Measurements from ENCODE around the gene MLPH. TPM values are rescaled to one million over a fixed set of nuclear protein-coding genes. Genes with fewer than 3 reads are reported as not detected.
A peak's percentile ranks its signal among the peaks of the same experiment; 100 is the strongest.
"Not testable (repeated sequence)": the region's sequence is repeated elsewhere in the genome, so short reads cannot be mapped to it uniquely, and the experiment has no call there.

MLPH gene
- total RNA-seq, 2 experiments from 2014 or later, result not detected

DNA sequence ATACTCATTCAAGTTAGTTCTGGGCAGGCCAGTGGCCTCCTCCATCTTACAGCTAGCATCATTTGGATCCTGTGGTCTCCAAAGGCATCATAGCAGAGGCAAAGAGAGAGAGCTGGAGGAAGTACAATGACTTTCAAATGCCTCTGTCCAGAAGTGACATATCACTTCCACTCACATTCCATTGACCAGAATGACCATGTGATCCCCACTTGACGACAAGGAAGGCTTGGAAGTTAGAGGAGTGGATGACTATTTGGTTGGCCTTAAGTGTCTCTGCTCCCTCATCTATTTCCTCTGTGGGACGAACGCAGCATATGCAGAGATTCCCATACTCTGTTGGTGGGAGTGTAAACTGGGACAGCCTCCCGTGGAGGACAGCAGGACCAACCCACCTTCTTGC, 27.8 kb upstream of the MLPH start:
- CTCF ChIA-PET, result interaction anchor here (0.9 to 2.2 kb wide), 3 partner anchors 11 to 38 kb away, joined by 3 to 12 read pairs (median 7); no protein-coding TSS in a partner anchor
- H3K9me3 Mint-ChIP-seq, result peaks cover 6% of the 10 kb centered on the region
- no peaks in the 10 kb centered on the region for H3K36me3 Mint-ChIP-seq
- H3K4me1 Mint-ChIP-seq (ENCODE audit: low read depth), result peaks cover 12% of the 10 kb centered on the region
- POLR2A ChIA-PET, result interaction anchor here (1.2 kb wide), 1 partner anchor 26 kb away, joined by 3 read pairs; no protein-coding TSS in a partner anchor
- H3K4me3 Mint-ChIP-seq, result no peak overlapping the region
- intact Hi-C loops (cut with micrococcal nuclease), result no loop called here
- no peak for DNase-seq
- H3K27ac Mint-ChIP-seq, result no peak overlapping the region
- no peaks in the 10 kb centered on the region for H3K27me3 Mint-ChIP-seq

- POLR2A ChIA-PET, result interaction anchor here (1.2 kb wide), 1 partner anchor 27 kb away, joined by 3 read pairs; no protein-coding TSS in a partner anchor
- Mint-ChIP-seq H3K27me3 (no peaks in the 10 kb centered on the region), H3K27ac (no peak overlapping the region), H3K36me3 (no peaks in the 10 kb centered on the region), H3K4me3 (no peak overlapping the region), H3K9me3 (peaks cover 5% of the 10 kb centered on the region), H3K4me1 (ENCODE audit: low read depth) (peaks cover 12% of the 10 kb centered on the region)
- no peak for DNase-seq
- intact Hi-C loops (cut with micrococcal nuclease), result no loop called here
- CTCF ChIA-PET, result interaction anchor here (2.2 kb wide), 1 partner anchor 38 kb away, joined by 12 read pairs; no protein-coding TSS in a partner anchor
Observed at GRCh38 chr2:237459741-237460174, 27.3 kb upstream of the MLPH start.

DNA sequence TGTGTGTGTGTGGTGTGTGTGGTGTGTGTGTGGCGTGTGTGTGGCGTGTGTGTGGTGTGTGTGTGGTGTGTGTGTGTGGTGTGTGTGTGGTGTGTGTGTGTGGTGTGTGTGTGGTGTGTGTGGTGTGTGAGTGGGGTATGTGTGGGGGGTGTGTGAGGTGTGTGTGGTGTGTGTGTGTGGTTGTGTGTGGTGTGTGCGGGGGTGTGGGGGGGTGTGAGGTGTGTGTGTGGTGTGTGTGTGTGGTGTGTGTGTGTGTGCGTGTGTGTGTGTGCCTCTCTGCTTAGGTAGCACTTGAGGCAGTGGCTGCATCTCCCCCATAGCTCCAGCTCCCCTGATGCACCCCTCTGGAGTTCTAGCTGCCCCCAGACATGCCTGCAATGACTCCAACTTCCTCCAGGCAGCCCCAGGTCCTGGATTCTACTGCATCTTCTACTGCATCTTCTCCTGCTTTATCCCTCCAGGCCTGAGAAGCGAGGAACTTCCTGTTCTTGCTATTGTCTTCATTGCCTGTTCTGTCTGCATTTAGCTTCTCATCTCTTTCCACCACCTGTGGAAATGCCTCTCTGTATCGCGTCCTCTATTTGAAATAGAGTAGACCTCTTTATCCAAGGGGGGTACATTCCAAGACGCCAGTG, 22.2 kb upstream of the MLPH start:
- no peak for DNase-seq
- H3K4me1 Mint-ChIP-seq (ENCODE audit: low read depth), result no peaks in the 10 kb centered on the region
- H3K9me3 Mint-ChIP-seq, result peaks cover 2% of the 10 kb centered on the region
- no peak overlapping the region for H3K27ac Mint-ChIP-seq
- intact Hi-C loops (cut with micrococcal nuclease), result no loop called here
- H3K36me3 Mint-ChIP-seq, result no peaks in the 10 kb centered on the region
- H3K4me3 Mint-ChIP-seq, result no peak overlapping the region
- no peaks in the 10 kb centered on the region for H3K27me3 Mint-ChIP-seq
- ChIA-PET POLR2A (no interaction called here), CTCF (interaction anchor here (1.7 kb wide), 1 partner anchor 43 kb away, joined by 7 read pairs; no protein-coding TSS in a partner anchor)

DNA sequence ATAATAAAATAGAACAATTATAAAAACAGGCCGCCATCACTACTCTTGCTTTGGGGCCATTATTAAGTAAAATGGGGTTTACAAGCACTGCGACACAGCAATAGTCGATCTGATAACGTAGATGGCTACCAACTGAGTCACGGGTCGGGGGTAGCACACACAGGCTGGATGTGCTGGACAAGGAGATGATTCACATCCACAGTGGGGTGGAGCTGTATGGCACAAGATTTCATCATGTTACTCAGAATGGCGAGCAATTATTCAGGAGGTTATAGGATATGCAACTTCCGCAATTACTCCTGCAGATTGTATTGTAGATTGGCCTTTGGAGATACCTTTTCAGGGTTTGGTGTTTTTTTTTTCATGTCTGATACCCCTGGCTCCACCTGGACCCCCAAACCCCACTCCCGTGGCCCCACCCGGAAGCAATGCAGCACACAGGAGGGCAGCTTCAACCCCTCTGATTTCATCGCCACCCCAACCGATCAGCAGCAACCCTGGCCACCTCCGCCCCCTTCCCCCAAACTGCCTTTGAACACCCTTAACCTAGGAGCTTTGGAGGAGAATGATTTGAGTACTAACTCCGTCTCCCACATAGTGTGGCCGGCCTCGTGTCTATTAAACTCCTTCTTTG, 21.4 kb upstream of the MLPH start:
- Mint-ChIP-seq H3K36me3 (no peaks in the 10 kb centered on the region), H3K9me3 (peaks cover 2% of the 10 kb centered on the region), H3K27ac (no peak overlapping the region), H3K4me1 (ENCODE audit: low read depth) (no peaks in the 10 kb centered on the region), H3K4me3 (no peak overlapping the region), H3K27me3 (no peaks in the 10 kb centered on the region)
- no peak for DNase-seq
- CTCF ChIA-PET, result interaction anchor here (1.3 to 1.7 kb wide), 2 partner anchors 10 to 44 kb away, joined by 4 to 7 read pairs; no protein-coding TSS in a partner anchor
- POLR2A ChIA-PET, result no interaction called here
- intact Hi-C loops (cut with micrococcal nuclease), result no loop called here

DNA sequence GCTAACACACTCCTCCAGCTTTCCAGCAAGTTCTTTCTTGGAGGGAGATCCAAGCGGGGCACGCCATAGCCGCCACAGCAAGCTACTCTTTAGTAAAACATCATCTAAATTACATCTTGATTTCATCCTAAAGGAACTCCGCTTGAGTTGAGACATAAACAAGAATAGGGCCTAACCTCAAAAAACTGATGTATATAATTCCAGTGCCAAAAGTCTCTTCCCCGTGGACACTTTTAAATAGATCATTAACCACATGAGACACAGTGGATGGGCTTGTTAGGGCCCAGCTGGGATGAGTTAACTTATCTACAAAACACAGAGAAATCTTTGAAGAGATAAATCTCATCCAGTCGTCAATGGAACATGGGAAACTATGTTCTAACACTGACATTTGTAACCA, 20.8 kb upstream of the MLPH start:
- Mint-ChIP-seq H3K36me3 (no peaks in the 10 kb centered on the region), H3K9me3 (peaks cover 2% of the 10 kb centered on the region), H3K4me3 (no peak overlapping the region), H3K27ac (no peak overlapping the region), H3K27me3 (no peaks in the 10 kb centered on the region), H3K4me1 (ENCODE audit: low read depth) (no peaks in the 10 kb centered on the region)
- DNase-seq, result no peak
- CTCF ChIA-PET, result interaction anchor here (0.5 to 1.7 kb wide), 3 partner anchors 9 to 312 kb away, joined by 3 to 7 read pairs (median 4); no protein-coding TSS in a partner anchor
- intact Hi-C loops (cut with micrococcal nuclease), result no loop called here
- POLR2A ChIA-PET, result no interaction called here

GRCh38 chr2:237467447-237468179, 19.4 kb upstream of the MLPH start:
- no peak overlapping the region for H3K27ac Mint-ChIP-seq
- H3K4me3 Mint-ChIP-seq, result no peak overlapping the region
- H3K27me3 Mint-ChIP-seq, result no peaks in the 10 kb centered on the region
- no peak for DNase-seq
- ChIA-PET POLR2A (no interaction called here), CTCF (interaction anchor here (1.1 to 4.6 kb wide), 2 partner anchors 9 to 48 kb away, joined by 3 to 80 read pairs; no protein-coding TSS in a partner anchor)
- peaks cover 2% of the 10 kb centered on the region for H3K9me3 Mint-ChIP-seq
- no peaks in the 10 kb centered on the region for H3K36me3 Mint-ChIP-seq
- intact Hi-C loops (cut with micrococcal nuclease), result no loop called here
- no peaks in the 10 kb centered on the region for H3K4me1 Mint-ChIP-seq (ENCODE audit: low read depth)

DNA sequence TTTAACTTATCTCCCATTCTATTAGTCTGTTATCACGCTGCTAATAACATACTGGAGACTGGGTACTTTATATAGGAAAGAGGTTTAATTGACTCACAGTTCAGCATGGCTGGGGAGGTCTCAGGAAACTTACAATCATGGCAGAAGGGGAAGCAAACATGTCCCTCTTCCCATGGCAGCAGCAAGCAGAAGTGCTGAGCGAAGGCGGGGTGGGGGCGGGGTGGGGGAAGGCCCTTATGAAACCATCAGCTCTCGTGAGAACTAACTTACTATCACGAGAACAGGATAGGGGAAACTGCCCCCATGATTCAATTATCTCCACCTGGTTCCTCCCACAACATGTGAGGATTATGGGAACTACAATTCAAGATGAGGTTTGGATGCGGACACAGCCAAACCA, 17.6 kb upstream of the MLPH start:
- intact Hi-C loops (cut with micrococcal nuclease); DNase-seq; H3K9me3 Mint-ChIP-seq; H3K27me3 Mint-ChIP-seq; H3K36me3 Mint-ChIP-seq; H3K4me3 Mint-ChIP-seq; H3K27ac Mint-ChIP-seq; H3K4me1 Mint-ChIP-seq (ENCODE audit: low read depth): not testable (repeated sequence)
- CTCF ChIA-PET, result interaction anchor here (0.8 to 4.6 kb wide), 6 partner anchors 11 to 103 kb away, joined by 3 to 80 read pairs (median 6); no protein-coding TSS in a partner anchor
- POLR2A ChIA-PET, result interaction anchor here (1.1 kb wide), 1 partner anchor 35 kb away, joined by 3 read pairs; no protein-coding TSS in a partner anchor

DNA sequence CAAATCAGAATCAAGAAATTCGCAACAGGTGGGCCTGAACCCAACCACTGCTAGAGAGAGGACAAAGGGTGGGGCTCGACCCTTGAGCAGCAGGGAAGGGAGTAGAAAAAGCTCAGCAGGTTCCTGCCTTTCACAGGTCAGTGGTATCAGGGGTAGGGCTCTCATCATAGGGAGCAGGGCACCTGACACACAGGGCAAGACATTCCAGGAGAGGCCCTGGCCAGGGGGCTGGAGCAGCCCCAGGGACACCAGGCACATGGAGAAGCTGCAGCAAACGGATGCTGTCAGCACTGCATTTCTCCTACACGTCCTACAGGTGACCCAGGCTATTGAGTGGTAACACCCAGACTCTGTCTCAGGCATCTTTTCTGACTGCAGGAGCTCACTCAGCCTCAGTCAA, 17.2 kb upstream of the MLPH start:
- H3K4me3 Mint-ChIP-seq, result no peak overlapping the region
- H3K27me3 Mint-ChIP-seq, result no peaks in the 10 kb centered on the region
- H3K4me1 Mint-ChIP-seq (ENCODE audit: low read depth), result peaks cover 5% of the 10 kb centered on the region
- no peaks in the 10 kb centered on the region for H3K9me3 Mint-ChIP-seq
- POLR2A ChIA-PET, result interaction anchor here (1.1 kb wide), 1 partner anchor 35 kb away, joined by 3 read pairs; no protein-coding TSS in a partner anchor
- DNase-seq, result no peak
- no peaks in the 10 kb centered on the region for H3K36me3 Mint-ChIP-seq
- no peak overlapping the region for H3K27ac Mint-ChIP-seq
- intact Hi-C loops (cut with micrococcal nuclease), result no loop called here
- CTCF ChIA-PET, result interaction anchor here (0.8 to 4.6 kb wide), 7 partner anchors 11 to 102 kb away, joined by 3 to 80 read pairs (median 6); no protein-coding TSS in a partner anchor

DNA sequence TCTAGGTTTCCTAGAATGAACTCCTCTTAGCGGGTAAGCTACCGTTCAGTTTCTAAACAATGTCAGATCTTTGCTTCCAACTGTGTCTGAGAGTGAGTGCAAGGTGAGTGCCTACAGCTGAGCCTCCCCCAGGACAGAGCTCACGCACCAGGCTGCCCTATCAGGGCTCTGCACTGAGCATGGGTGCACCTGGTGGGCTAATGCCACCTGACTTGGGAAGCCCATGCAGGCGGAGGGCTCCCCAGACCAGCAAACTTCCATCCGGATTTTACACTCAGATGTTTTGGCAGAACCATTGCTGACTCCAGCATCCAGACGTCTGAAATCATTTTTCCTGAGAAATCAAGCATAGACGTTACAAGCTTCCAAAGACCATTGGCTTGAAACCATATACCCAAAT, 16.1 kb upstream of the MLPH start:
- Mint-ChIP-seq H3K9me3 (no peaks in the 10 kb centered on the region), H3K27me3 (peaks cover 1% of the 10 kb centered on the region), H3K36me3 (no peaks in the 10 kb centered on the region), H3K4me3 (no peak overlapping the region), H3K4me1 (ENCODE audit: low read depth) (peaks cover 6% of the 10 kb centered on the region), H3K27ac (no peak overlapping the region)
- no peak for DNase-seq
- ChIA-PET POLR2A (no interaction called here), CTCF (interaction anchor here (1.0 to 4.6 kb wide), 15 partner anchors 12 to 349 kb away, joined by 3 to 80 read pairs (median 6); no protein-coding TSS in a partner anchor)
- intact Hi-C loops (cut with micrococcal nuclease), result no loop called here

- Mint-ChIP-seq H3K27me3 (peaks cover 6% of the 10 kb centered on the region), H3K36me3 (no peaks in the 10 kb centered on the region), H3K4me3 (no peak overlapping the region), H3K4me1 (ENCODE audit: low read depth) (peaks cover 10% of the 10 kb centered on the region), H3K9me3 (no peaks in the 10 kb centered on the region), H3K27ac (no peak overlapping the region)
- ChIA-PET CTCF (interaction anchor here (1.0 to 4.6 kb wide), 14 partner anchors 13 to 350 kb away, joined by 3 to 80 read pairs (median 6); no protein-coding TSS in a partner anchor), POLR2A (no interaction called here)
- intact Hi-C loops (cut with micrococcal nuclease), result no loop called here
- peak; percentile 49 for DNase-seq
Observed at GRCh38 chr2:237471438-237472186, 15.4 kb upstream of the MLPH start.

- no peaks in the 10 kb centered on the region for H3K9me3 Mint-ChIP-seq
- H3K27me3 Mint-ChIP-seq, result peaks cover 9% of the 10 kb centered on the region
- POLR2A ChIA-PET, result no interaction called here
- H3K4me3 Mint-ChIP-seq, result no peak overlapping the region
- peaks cover 10% of the 10 kb centered on the region for H3K4me1 Mint-ChIP-seq (ENCODE audit: low read depth)
- intact Hi-C loops (cut with micrococcal nuclease), result no loop called here
- no peaks in the 10 kb centered on the region for H3K36me3 Mint-ChIP-seq
- H3K27ac Mint-ChIP-seq, result no peak overlapping the region
- CTCF ChIA-PET, result interaction anchor here (1.0 to 4.6 kb wide), 8 partner anchors 30 to 351 kb away, joined by 3 to 80 read pairs (median 6); no protein-coding TSS in a partner anchor
- no peak for DNase-seq
Observed at GRCh38 chr2:237472187-237472712, 14.8 kb upstream of the MLPH start.

Data from activated CD4-positive, alpha-beta memory T cell treated with anti-CD3 and anti-CD28 coated beads for 36 hours (primary cell).